Activated CD8-positive, alpha-beta memory T cell treated with anti-CD3 and anti-CD28 coated beads for 1 hour (primary cell): Measurements from ENCODE around the gene ADPGK.
"Not testable (repeated sequence)": the region's sequence is repeated elsewhere in the genome, so short reads cannot be mapped to it uniquely, and the experiment has no call there.

Source experiments
- DNase-seq, 2 donors: peaks; one replicate each; pipeline ENCODE4 v3.0.0-alpha.2; 2020; ENCODE audit warnings: low read depth in 1 of 2; ENCODE audit errors: extremely low read depth in 1 of 2

Gene ADPGK

GRCh38 chr15:72751751-72752455 is 31.7 kb downstream of the ADPGK start:
- DNase-seq: no peak

- DNase-seq: no peak
These were observed 33.9 kb downstream of the ADPGK start for GRCh38 chr15:72749700-72750099.

- no peak for DNase-seq
These were observed 43.3 kb downstream of the ADPGK start for GRCh38 chr15:72740219-72740618.

GRCh38 chr15:72737723-72738122 is 45.8 kb downstream of the ADPGK start:
- no peak for DNase-seq

- no peak for DNase-seq
These were observed 46.5 kb downstream of the ADPGK start for GRCh38 chr15:72737061-72737460.

GRCh38 chr15:72735111-72735510 is 48.4 kb downstream of the ADPGK start:
- no peak for DNase-seq

GRCh38 chr15:72733941-72734738 is 49.4 kb downstream of the ADPGK start:
- no peak for DNase-seq

- DNase-seq: no peak
These were observed 51.0 kb downstream of the ADPGK start for GRCh38 chr15:72732516-72732915.

- DNase-seq: no peak
These were observed 51.5 kb downstream of the ADPGK start for GRCh38 chr15:72732086-72732485.

GRCh38 chr15:72728821-72729220 is 54.7 kb downstream of the ADPGK start:
- DNase-seq: no peak

- not testable (repeated sequence) for DNase-seq
These were observed 55.3 kb downstream of the ADPGK start for GRCh38 chr15:72728249-72728648.

GRCh38 chr15:72727154-72727553 is 56.4 kb downstream of the ADPGK start:
- DNase-seq: no peak

GRCh38 chr15:72725851-72726250 is 57.7 kb downstream of the ADPGK start:
- not testable (repeated sequence) for DNase-seq

- DNase-seq: no peak
These were observed 58.1 kb downstream of the ADPGK start for GRCh38 chr15:72725446-72725845.

- no peak for DNase-seq
These were observed 59.5 kb downstream of the ADPGK start for GRCh38 chr15:72724028-72724427.

GRCh38 chr15:72722071-72722696 is 61.4 kb downstream of the ADPGK start:
- peak; percentile 32 to 62 for DNase-seq

GRCh38 chr15:72708551-72709303 is 74.8 kb downstream of the ADPGK start:
- DNase-seq: not testable (repeated sequence)

GRCh38 chr15:72706266-72706665 is 77.3 kb downstream of the ADPGK start:
- no peak for DNase-seq
